SK-N-DZ (cell line): ENCODE measurements around the gene RNF10.
"Not testable (repeated sequence)": the region's sequence is repeated elsewhere in the genome, so short reads cannot be mapped to it uniquely, and the experiment has no call there.

ENCODE experiments used
- DNase-seq: peaks from one replicate; pipeline ENCODE4 v3.0.0-alpha.2; 2015; ENCODE audit warnings: low spot score
- small RNA-seq, 2 experiments: library from RNA; depleted of rRNA; stranded (forward); fragments of <200 nt; gene quantifications; one replicate each; pipeline ENCODE3, GENCODE V24; 2014

The RNF10 gene

DNA sequence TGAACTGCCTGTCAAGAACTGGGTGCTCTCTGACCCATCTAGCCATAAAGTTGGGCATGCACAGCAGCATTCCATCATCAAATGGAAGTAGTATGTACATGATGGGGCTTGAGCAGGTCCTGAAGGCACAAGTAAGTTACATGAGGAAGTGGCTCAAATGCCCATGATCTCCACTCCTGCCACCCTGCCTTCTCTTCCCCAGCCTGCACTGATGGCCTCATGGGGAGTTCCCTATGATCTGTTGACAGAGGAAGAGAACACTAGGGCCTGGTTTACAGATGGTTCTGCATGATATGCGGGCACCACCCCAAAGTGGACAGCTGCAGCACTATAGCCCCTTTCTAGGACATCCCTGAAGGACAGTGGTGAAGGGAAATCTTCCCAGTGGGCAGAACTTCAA lies 77.4 kb downstream of the RNF10 start:
- DNase-seq, result not testable (repeated sequence)

DNA sequence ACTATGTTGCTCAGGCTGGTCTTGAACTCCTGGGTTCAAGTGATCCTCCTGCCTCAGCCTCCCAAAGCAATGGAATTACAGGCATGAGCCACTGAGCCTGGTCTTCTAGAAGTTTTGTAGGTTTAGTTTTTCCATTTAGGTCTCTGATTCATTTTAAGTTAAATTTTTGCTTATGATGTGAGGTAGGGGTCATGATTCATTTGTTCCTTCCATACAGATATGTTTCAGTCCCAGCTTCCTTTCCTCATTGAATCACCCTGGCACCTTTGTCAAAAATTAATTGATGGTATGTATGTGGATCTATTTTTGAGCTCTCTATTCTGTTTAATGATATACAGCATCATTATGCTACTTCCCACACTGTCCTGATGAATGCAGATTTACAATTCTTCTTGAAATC lies 80.7 kb downstream of the RNF10 start:
- DNase-seq, result no peak

DNA sequence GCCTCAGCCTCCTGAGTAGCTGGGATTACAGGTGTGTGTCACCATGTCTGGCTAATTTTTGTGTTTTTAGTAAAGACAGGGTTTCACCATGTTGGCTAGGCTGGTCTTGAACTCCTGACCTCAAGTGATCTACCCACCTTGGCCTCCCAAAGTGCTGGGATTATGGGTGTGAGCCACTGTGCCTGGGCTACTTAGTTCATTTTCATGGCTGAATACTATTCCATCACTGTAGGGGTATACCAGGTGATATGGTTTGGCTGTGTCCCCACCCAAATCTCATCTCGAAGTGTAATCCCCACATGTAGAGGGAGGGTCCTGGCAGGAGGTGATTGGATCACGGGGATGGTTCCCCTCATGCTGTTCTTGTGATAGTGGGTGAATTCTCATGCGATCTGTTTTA lies 83.0 kb downstream of the RNF10 start:
- not testable (repeated sequence) for DNase-seq

DNA sequence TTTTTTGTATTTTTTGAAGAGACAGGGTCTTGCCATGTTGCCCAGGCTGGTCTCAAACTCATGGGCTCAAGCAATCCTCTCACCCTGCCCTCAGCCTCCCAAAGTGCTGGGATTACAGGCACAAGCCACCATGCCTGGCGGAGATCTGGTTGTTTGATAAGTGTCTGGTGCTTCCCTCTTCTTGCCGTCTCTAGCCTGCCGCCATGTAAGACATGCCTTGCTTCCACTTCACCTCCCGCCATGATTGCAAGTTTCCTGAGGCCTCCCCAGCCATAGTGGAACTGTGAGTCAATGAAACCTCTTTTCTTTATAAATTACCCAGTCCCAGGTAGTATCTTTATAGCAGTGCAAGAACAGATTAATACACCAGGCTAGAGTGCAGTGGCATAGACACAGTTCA lies 83.6 kb downstream of the RNF10 start:
- not testable (repeated sequence) for DNase-seq

DNA sequence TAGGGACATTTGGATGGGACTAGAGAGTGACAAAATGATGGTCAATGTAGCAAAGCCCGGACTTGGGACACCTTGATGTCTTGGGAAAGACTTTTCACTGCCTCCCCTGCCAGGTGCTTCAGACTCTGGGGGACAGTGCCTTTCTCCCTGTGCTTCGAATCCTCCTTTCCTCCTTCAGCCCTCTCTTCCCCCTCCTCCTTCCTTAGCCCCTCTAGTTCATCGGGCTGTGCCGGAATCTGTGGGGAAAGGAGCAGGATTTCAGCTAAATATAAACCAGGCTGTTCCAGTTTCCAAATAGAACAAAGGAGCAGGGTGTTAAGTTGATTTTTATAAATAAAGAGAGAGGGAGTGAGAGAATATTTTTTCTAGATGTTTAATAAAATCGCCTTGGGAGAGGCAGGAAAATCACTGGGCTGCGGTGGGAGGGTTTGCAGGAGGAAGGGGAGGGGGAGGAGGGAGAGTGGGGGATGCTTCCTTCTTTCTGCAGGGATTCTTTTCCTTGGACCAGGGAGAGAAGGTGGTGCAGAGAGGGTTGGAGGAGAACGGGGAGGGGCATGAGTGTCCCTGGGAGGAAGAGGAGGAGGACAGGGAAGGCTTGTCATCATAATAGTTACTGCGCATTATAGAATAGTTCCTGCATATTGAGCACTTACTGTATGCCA lies 84.9 kb downstream of the RNF10 start:
- DNase-seq, result no peak

DNA sequence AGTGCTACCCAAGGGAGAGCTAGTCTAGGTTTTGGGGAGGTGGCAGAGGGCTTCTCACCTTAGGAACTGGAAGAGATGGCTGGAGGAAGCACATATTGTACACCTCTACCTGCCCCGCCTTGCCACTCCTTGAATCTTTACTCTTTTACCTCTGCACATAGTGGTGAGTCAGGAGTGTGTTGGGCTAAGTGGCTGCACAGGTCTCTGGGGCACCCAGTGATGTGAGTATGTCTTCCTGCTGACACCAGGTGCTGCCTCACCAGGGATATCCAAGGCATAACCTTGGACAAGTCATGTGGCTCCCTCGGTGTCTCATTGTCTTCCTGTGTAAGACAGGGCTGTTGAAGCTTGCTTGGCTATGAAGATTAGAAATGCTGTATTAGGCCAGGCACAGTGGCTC lies 86.5 kb downstream of the RNF10 start:
- DNase-seq, result no peak

DNA sequence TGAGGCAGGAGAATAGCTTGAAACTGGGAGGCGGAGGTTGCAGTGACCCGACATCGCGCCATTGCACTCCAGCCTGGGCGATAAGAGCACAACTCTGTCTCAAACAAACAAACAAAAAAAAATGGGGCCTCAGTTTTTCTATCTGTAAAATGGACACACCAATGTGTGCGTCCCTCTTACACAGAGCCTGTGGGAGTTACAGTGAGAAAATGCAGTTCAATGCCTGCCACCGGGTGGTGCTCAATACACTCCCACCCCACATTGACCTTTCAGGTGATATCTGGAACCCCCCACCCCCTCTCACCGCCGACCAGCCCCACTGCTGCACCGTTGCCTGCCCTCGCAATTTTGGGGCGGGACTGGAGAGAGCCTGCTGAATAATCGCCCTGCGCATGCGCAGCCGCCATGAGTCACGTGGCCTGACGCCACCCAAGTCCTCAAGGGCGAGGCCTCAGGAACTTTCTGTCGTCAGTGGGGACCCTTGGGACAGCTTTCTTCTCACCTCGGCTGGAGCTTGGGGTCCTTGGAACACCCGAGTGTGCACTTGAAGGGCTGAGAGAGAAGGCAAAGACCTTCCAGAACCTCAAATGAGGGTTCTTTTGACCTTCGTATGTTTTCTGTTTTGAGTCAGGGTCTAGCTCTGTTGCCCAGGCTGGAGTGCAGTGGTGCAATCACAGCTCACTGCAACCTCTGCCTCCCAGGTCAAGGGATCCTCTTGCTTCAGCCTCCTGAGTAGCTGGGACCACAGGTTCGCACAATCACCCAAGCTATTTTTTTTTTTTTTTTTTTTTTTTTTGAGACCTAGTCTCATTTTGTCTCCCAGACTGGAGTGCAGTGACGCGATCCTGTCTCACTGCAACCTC lies 91.6 kb downstream of the RNF10 start:
- DNase-seq, result no peak

Small RNAs within 50 kb of the gene (small RNA-seq; reads per million reads assigned to genes)
- gene RF00019, result 0 reads per million in 2 experiments
